K562 (cell line): ENCODE measurements around the gene NAP1L4. TPM values are rescaled to one million over a fixed set of nuclear protein-coding genes. Genes with fewer than 3 reads are reported as not detected.
A peak's percentile ranks its signal among the peaks of the same experiment; 100 is the strongest.

Experiments used
- BCOR ChIP-seq: fragments of 450-650 bp; IDR thresholded peaks from 2 replicates; pipeline ENCODE4 v1.6.1; 2016
- CC2D1A ChIP-seq: fragments of 450-650 bp; IDR thresholded peaks from 2 replicates; pipeline ENCODE4 v1.6.1; 2017; ENCODE audit warnings: mild to moderate bottlenecking
- DACH1 ChIP-seq: fragments of 450-650 bp; IDR thresholded peaks from 2 replicates; pipeline ENCODE4 v1.6.1; 2018; ENCODE audit not compliant: partially characterized antibody
- FOSL1 ChIP-seq: fragments of 200-800 bp; sonication (Bioruptor generic); conservative IDR thresholded peaks from 2 replicates; pipeline ENCODE4 v1.6.1; 2016; ENCODE audit warnings: missing genetic modification characterization, missing compliant biosample characterization
- FOXP1 ChIP-seq: sonication (generic); formaldehyde crosslinking; IDR thresholded peaks from 2 replicates; pipeline ENCODE4 v1.8.0; 2022; ENCODE audit warnings: mild to moderate bottlenecking, missing genetic modification reagents
- GTF2F1 ChIP-seq: IDR thresholded peaks from 2 replicates; pipeline ENCODE4 v1.6.1; 2011; ENCODE audit warnings: low read depth, low read length, improper control_type of control experiment
- KAT7 ChIP-seq: sonication (generic); formaldehyde crosslinking; IDR thresholded peaks from 2 replicates; pipeline ENCODE4 v1.8.0; 2022; ENCODE audit warnings: missing genetic modification reagents, mild to moderate bottlenecking, borderline replicate concordance
- LARP7 ChIP-seq: fragments of 450-650 bp; IDR thresholded peaks from 2 replicates; pipeline ENCODE4 v1.6.1; 2016
- NR4A1 ChIP-seq, 2 experiments: fragments of 250-450 bp in 1 of 2; fragments of 450-650 bp in 1 of 2; sonication (Bioruptor Pico) in 1 of 2; IDR thresholded peaks; 2 replicates each; pipeline versions ENCODE4 v1.4.0 to v1.6.1; 2016 to 2020; ENCODE audit warnings: mild to moderate bottlenecking in 2 of 2, missing compliant biosample characterization in 1 of 2, missing genetic modification characterization in 1 of 2, moderate library complexity in 1 of 2
- RBM25 ChIP-seq: fragments of 200-400 bp; formaldehyde crosslinking; IDR thresholded peaks from 2 replicates; pipeline ENCODE4 v1.6.1; 2018; ENCODE audit warnings: low read length, low read depth, moderate library complexity; ENCODE audit not compliant: severe bottlenecking
- SMAD4 ChIP-seq: fragments of 250-450 bp; sonication (Bioruptor Pico); conservative IDR thresholded peaks from 2 replicates; pipeline ENCODE4 v1.8.0; 2021; ENCODE audit warnings: inconsistent platforms, mild to moderate bottlenecking, moderate library complexity
- XRCC3 ChIP-seq: fragments of 450-650 bp; IDR thresholded peaks from 2 replicates; pipeline ENCODE4 v1.6.1; 2017; ENCODE audit warnings: mild to moderate bottlenecking, moderate library complexity
- ZBTB1 ChIP-seq: sonication (generic); formaldehyde crosslinking; IDR thresholded peaks from 2 replicates; pipeline ENCODE4 v1.8.1; 2023; ENCODE audit warnings: missing genetic modification reagents, low read depth, mild to moderate bottlenecking, borderline replicate concordance
- ZNF589 ChIP-seq: fragments of 200-800 bp; sonication (Bioruptor generic); IDR thresholded peaks from 2 replicates; pipeline ENCODE4 v1.6.1; 2016; ENCODE audit warnings: low read depth, missing genetic modification characterization, missing compliant biosample characterization
- ZNF830 ChIP-seq: fragments of 250-450 bp; sonication (Bioruptor Pico); IDR thresholded peaks from 2 replicates; pipeline ENCODE4 v1.5.0; 2021; ENCODE audit warnings: mild to moderate bottlenecking
- polyA plus RNA-seq, 8 experiments: library from polyadenylated mRNA; depleted of rRNA in 4 of 8; stranded (reverse) in 5 of 8; unstranded in 3 of 8; fragments of >200 nt; fragmentation: Nextera tagmentation in 2 of 8; fragmentation: Illumina TruSeq in 1 of 8; extraction: Ambion mirVana in 2 of 8; extraction: Trizol in 1 of 8; gene quantifications; 2 replicates each; pipeline versions ENCODE4 v1.2.1 to v1.2.3, GENCODE V29; 2011 to 2014; ENCODE audit warnings: inconsistent platforms in 1 of 8, missing spikeins in 1 of 8
- total RNA-seq, 7 experiments: library from RNA; depleted of rRNA in 6 of 7; stranded (reverse); fragments of >200 nt in 6 of 7; fragmentation: Illumina TruSeq in 2 of 7; extraction: Trizol in 2 of 7; gene quantifications; 2 replicates each; pipeline versions ENCODE4 v1.2.1 to v1.2.3, GENCODE V29; 2011 to 2021; ENCODE audit warnings: low replicate concordance in 1 of 7
- TF ChIP-seq, protein P1 (sequence below), 3 experiments: IDR thresholded peaks in 2 of 3; conservative IDR thresholded peaks in 1 of 3; 2 replicates each; pipeline ENCODE4 v1.5.1; 2011 to 2012; ENCODE audit warnings: low read length in 3 of 3, mild to moderate bottlenecking in 3 of 3, control low read depth in 2 of 3, improper control_type of control experiment in 1 of 3, inconsistent platforms in 1 of 3, low read depth in 1 of 3, mixed read lengths in 1 of 3, moderate library complexity in 1 of 3; ENCODE audit not compliant: insufficient read depth in 2 of 3
- TF ChIP-seq, protein P2 (sequence below): IDR thresholded peaks from 3 replicates; pipeline ENCODE4 v1.6.1; 2011; ENCODE audit warnings: borderline replicate concordance, mild to moderate bottlenecking; ENCODE audit not compliant: insufficient read length, insufficient read depth
- TF ChIP-seq, protein P3 (sequence below): sonication (generic); formaldehyde crosslinking; IDR thresholded peaks from 2 replicates; pipeline ENCODE4 v1.8.0; 2022; ENCODE audit warnings: missing genetic modification reagents, mild to moderate bottlenecking, moderate library complexity, borderline replicate concordance
- TF ChIP-seq, protein P4 (sequence below), 2 experiments: fragments of 250-450 bp in 1 of 2; fragments of 450-650 bp in 1 of 2; sonication (Bioruptor Pico) in 1 of 2; IDR thresholded peaks; 2 replicates each; pipeline versions ENCODE4 v1.6.1 to v1.8.0; 2016 to 2021; ENCODE audit warnings: mild to moderate bottlenecking in 2 of 2, moderate library complexity in 2 of 2, missing compliant biosample characterization in 1 of 2, missing genetic modification characterization in 1 of 2
- TF ChIP-seq, protein P5 (sequence below): sonication (generic); formaldehyde crosslinking; IDR thresholded peaks from 2 replicates; pipeline ENCODE4 v1.8.1; 2023; ENCODE audit warnings: mild to moderate bottlenecking, missing genetic modification reagents, moderate library complexity

The NAP1L4 gene
- total and polyA plus RNA-seq, 9 of the 15 experiments (the other 6 are each of a cell fraction or from before 2014, with no cell fraction given) = 34.1 to 237 (median 179) TPM

DNA sequence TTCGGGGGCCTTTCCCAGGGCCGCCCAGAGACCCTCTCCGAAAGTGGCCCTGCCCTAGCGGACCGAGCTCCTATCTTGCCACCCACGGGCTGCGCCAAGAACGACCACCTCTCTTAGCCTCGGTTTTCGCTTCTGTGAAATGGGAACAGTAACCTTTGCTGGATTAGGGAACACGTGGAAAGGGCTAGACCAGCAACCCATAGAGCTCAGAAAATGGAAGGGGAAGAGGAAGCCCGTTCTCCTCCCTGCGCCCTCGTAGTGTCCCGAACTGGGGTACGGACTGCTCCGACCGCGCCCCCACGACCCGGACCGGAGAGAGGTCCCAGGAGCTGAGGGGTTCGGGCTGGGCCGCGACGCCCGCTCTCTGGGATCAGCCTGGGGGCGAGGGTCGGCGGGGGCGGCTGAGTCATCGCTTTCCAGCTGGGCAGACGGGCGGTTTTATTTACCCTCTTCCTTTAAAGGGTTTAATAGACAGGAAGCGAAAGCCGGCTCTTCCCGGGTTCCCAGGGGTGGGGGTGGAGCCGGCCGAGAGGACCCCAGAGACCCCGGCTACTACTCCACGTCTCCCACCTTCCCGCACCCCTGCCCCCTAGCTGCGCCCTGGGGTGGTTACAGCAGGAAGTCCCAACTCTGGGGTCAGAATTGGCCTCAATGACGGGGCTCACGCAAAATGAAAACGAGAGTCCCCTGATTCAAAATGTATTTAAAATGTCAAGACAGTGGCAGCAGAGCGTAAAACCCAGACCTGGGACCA, 62.0 kb downstream of the NAP1L4 start (continued):
- TF ChIP-seq, protein P1, sequence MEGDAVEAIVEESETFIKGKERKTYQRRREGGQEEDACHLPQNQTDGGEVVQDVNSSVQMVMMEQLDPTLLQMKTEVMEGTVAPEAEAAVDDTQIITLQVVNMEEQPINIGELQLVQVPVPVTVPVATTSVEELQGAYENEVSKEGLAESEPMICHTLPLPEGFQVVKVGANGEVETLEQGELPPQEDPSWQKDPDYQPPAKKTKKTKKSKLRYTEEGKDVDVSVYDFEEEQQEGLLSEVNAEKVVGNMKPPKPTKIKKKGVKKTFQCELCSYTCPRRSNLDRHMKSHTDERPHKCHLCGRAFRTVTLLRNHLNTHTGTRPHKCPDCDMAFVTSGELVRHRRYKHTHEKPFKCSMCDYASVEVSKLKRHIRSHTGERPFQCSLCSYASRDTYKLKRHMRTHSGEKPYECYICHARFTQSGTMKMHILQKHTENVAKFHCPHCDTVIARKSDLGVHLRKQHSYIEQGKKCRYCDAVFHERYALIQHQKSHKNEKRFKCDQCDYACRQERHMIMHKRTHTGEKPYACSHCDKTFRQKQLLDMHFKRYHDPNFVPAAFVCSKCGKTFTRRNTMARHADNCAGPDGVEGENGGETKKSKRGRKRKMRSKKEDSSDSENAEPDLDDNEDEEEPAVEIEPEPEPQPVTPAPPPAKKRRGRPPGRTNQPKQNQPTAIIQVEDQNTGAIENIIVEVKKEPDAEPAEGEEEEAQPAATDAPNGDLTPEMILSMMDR (IDR thresholded peaks at IDR 0.05 in 2 of 3, conservative IDR thresholded peaks at IDR 0.05 in 1 of 3; ENCODE audit: insufficient read depth in 2 of 3, low read depth in 1 of 3, low read length in 3 of 3) = peak in 2 of 3 experiments; percentile 42 to 57; a peak in 3 of 6 replicates
- TF ChIP-seq DACH1 = peak; percentile 12
- 0 out of 2 replicates have a peak, but pooled peaks have one; percentile 9 for TF ChIP-seq KAT7 (CRISPR knock-in tag)
- TF ChIP-seq, protein P2, sequence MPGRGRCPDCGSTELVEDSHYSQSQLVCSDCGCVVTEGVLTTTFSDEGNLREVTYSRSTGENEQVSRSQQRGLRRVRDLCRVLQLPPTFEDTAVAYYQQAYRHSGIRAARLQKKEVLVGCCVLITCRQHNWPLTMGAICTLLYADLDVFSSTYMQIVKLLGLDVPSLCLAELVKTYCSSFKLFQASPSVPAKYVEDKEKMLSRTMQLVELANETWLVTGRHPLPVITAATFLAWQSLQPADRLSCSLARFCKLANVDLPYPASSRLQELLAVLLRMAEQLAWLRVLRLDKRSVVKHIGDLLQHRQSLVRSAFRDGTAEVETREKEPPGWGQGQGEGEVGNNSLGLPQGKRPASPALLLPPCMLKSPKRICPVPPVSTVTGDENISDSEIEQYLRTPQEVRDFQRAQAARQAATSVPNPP = no peak
- TF ChIP-seq BCOR = peak; percentile 98
- TF ChIP-seq LARP7 = 0 out of 2 replicates have a peak, but pooled peaks have one; percentile 26
- TF ChIP-seq SMAD4 = 0 out of 2 replicates have a peak, but pooled peaks have one; percentile 39
- TF ChIP-seq, protein P3, sequence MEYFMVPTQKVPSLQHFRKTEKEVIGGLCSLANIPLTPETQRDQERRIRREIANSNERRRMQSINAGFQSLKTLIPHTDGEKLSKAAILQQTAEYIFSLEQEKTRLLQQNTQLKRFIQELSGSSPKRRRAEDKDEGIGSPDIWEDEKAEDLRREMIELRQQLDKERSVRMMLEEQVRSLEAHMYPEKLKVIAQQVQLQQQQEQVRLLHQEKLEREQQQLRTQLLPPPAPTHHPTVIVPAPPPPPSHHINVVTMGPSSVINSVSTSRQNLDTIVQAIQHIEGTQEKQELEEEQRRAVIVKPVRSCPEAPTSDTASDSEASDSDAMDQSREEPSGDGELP (CRISPR knock-in tag) = peak; percentile 59
- TF ChIP-seq XRCC3 = no peak
- TF ChIP-seq, protein P4, sequence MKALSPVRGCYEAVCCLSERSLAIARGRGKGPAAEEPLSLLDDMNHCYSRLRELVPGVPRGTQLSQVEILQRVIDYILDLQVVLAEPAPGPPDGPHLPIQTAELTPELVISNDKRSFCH (CRISPR knock-in tag; IDR thresholded peaks at IDR 0.05) = no peak
- TF ChIP-seq, protein P4 (tag; IDR thresholded peaks at IDR 0.05) = peak; percentile 77; the same call in 1 of the 2 replicates
- TF ChIP-seq ZNF589 = 0 out of 2 replicates have a peak, but pooled peaks have one; percentile 49
- no peak for TF ChIP-seq GTF2F1
- TF ChIP-seq FOSL1 = peak; percentile 92
- peak; percentile 57; the same call in 1 of the 2 replicates for TF ChIP-seq CC2D1A
- TF ChIP-seq NR4A1 (CRISPR knock-in tag; IDR thresholded peaks at IDR 0.05) = no peak
- TF ChIP-seq NR4A1 (tag; IDR thresholded peaks at IDR 0.05) = 0 out of 2 replicates have a peak, but pooled peaks have one; percentile 47
- TF ChIP-seq, protein P5, sequence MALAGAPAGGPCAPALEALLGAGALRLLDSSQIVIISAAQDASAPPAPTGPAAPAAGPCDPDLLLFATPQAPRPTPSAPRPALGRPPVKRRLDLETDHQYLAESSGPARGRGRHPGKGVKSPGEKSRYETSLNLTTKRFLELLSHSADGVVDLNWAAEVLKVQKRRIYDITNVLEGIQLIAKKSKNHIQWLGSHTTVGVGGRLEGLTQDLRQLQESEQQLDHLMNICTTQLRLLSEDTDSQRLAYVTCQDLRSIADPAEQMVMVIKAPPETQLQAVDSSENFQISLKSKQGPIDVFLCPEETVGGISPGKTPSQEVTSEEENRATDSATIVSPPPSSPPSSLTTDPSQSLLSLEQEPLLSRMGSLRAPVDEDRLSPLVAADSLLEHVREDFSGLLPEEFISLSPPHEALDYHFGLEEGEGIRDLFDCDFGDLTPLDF (CRISPR knock-in tag) = 0 out of 2 replicates have a peak, but pooled peaks have one; percentile 15
- peak; percentile 19; the same call in 1 of the 2 replicates for TF ChIP-seq ZBTB1 (CRISPR knock-in tag)
- TF ChIP-seq RBM25 = peak; percentile 80
- peak; percentile 74 for TF ChIP-seq FOXP1 (CRISPR knock-in tag)
- TF ChIP-seq ZNF830 (CRISPR knock-in tag) = peak; percentile 67; the same call in 1 of the 2 replicates
